HG03066 (cell line): ENCODE data around the gene OR5AN1.

ENCODE experiments used
- ATAC-seq: cut with Tn5 transposase; IDR thresholded peaks from one replicate; pipeline ENCODE4 v1.9.1; 2021; ENCODE audit warnings: low read depth; ENCODE audit not compliant: unreplicated experiment

The OR5AN1 gene

GRCh38 chr11:59418156-59418555 is 59.5 kb downstream of the OR5AN1 start:
- no peak for ATAC-seq
